Stromal cell of bone marrow (primary cell): Measurements from ENCODE around the gene NEDD4L.
A peak's percentile ranks its signal among the peaks of the same experiment; 100 is the strongest.
"Not testable (repeated sequence)": the region's sequence is repeated elsewhere in the genome, so short reads cannot be mapped to it uniquely, and the experiment has no call there.

Experiments used
- DNase-seq: peaks from one replicate; pipeline ENCODE4 v3.0.0-alpha.2; 2012; ENCODE audit warnings: low read depth

The NEDD4L gene

GRCh38 chr18:58043491-58044369 is at the start of gene NEDD4L:
NEDD4L (plus strand) TSS chr18:58044226; CDS start chr18:58044661, 435 bp downstream.
- DNase-seq = peak; percentile 68

- DNase-seq = no peak
Observed at GRCh38 chr18:57995331-57995730, 48.7 kb upstream of the NEDD4L start.

GRCh38 chr18:57996894-57997293 is 47.1 kb upstream of the NEDD4L start:
- DNase-seq = not testable (repeated sequence)

- no peak for DNase-seq
Observed at GRCh38 chr18:57997820-57998219, 46.2 kb upstream of the NEDD4L start.

GRCh38 chr18:57998461-57998860 is 45.6 kb upstream of the NEDD4L start:
- no peak for DNase-seq

GRCh38 chr18:58004317-58004716 is 39.7 kb upstream of the NEDD4L start:
- DNase-seq = peak; percentile 50

GRCh38 chr18:58005011-58005410 is 39.0 kb upstream of the NEDD4L start:
- no peak for DNase-seq

GRCh38 chr18:58005885-58006523 is 38.0 kb upstream of the NEDD4L start:
- DNase-seq = peak; percentile 95

- peak; percentile 28 for DNase-seq
Observed at GRCh38 chr18:58009166-58009565, 34.9 kb upstream of the NEDD4L start.

- no peak for DNase-seq
Observed at GRCh38 chr18:58010265-58010664, 33.8 kb upstream of the NEDD4L start.

GRCh38 chr18:58012356-58012755 is 31.7 kb upstream of the NEDD4L start:
- DNase-seq = no peak

GRCh38 chr18:58013241-58014211 is 30.5 kb upstream of the NEDD4L start:
- DNase-seq = no peak

GRCh38 chr18:58015065-58015780 is 28.8 kb upstream of the NEDD4L start:
- no peak for DNase-seq

GRCh38 chr18:58017267-58017666 is 26.8 kb upstream of the NEDD4L start:
- DNase-seq = no peak

GRCh38 chr18:58020567-58021107 is 23.4 kb upstream of the NEDD4L start:
- no peak for DNase-seq

GRCh38 chr18:58021504-58021903 is 22.5 kb upstream of the NEDD4L start:
- no peak for DNase-seq

GRCh38 chr18:58023108-58023507 is 20.9 kb upstream of the NEDD4L start:
- no peak for DNase-seq

GRCh38 chr18:58024139-58024538 is 19.9 kb upstream of the NEDD4L start:
- no peak for DNase-seq

GRCh38 chr18:58025205-58025604 is 18.8 kb upstream of the NEDD4L start:
- DNase-seq = no peak

- no peak for DNase-seq
Observed at GRCh38 chr18:58025733-58026132, 18.3 kb upstream of the NEDD4L start.

- DNase-seq = no peak
Observed at GRCh38 chr18:58026395-58026794, 17.6 kb upstream of the NEDD4L start.
